IMR-90 (cell line): ENCODE results near the gene AVP. TPM values are rescaled to one million over a fixed set of nuclear protein-coding genes. Genes with fewer than 3 reads are reported as not detected.

ENCODE experiments used
- ATAC-seq: fragments of 200-7000 bp; cut with Tn5 transposase; 2 replicates; pipeline ENCODE4 v1.9.1; 2020; ENCODE audit warnings: low read depth, mild to moderate bottlenecking, moderate library complexity
- BruUV-seq: library from RNA; stranded (reverse); fragments of 400-500 nt; replicated peaks from 2 replicates; lab custom pipeline; 2021; lab: Mats Ljungman, UMichigan
- CTCF ChIA-PET: fragments of 300-600 bp; formaldehyde crosslinking; extraction: SDS; loops from one replicate; lab custom pipeline; 2021; ENCODE audit warnings: antibody characterized with exemption; lab: Yijun Ruan, JAX
- POLR2A ChIA-PET: fragments of 300-600 bp; sonication (Branson Sonifier 250); formaldehyde crosslinking; loops from one replicate; lab custom pipeline; 2022; ENCODE audit warnings: antibody characterized with exemption; ENCODE audit not compliant: unreplicated experiment; lab: Charles Lee
- DNase-seq: peaks from one replicate; pipeline ENCODE4 v3.0.0; 2013
- H2AFZ ChIP-seq: replicated peaks from 2 replicates; pipeline ENCODE3; 2013; ENCODE audit warnings: low read length, mild to moderate bottlenecking; ENCODE audit not compliant: poor library complexity
- H2AK5ac ChIP-seq: 2 replicates; pipeline ENCODE4 v1.6.1; 2013; ENCODE audit warnings: low read depth, low read length, inconsistent platforms
- H2AK9ac ChIP-seq: replicated peaks from 2 replicates; pipeline ENCODE3; 2013; ENCODE audit warnings: mild to moderate bottlenecking, low read depth, low read length, moderate library complexity; ENCODE audit not compliant: poor library complexity
- H2BK120ac ChIP-seq: 2 replicates; pipeline ENCODE4 v1.6.1; 2013; ENCODE audit warnings: low read depth, low read length, inconsistent platforms
- H2BK15ac ChIP-seq: 3 replicates; pipeline ENCODE4 v1.6.1; 2013; ENCODE audit warnings: low read depth, low read length, inconsistent platforms
- H2BK20ac ChIP-seq: 2 replicates; pipeline ENCODE4 v1.6.1; 2013; ENCODE audit warnings: low read depth, mild to moderate bottlenecking, inconsistent platforms, low read length, moderate library complexity
- H2BK5ac ChIP-seq: 2 replicates; pipeline ENCODE4 v1.6.1; 2013; ENCODE audit warnings: mild to moderate bottlenecking, low read depth, low read length, inconsistent platforms; ENCODE audit not compliant: poor library complexity, severe bottlenecking
- H3K14ac ChIP-seq: replicated peaks from 2 replicates; pipeline ENCODE4 v1.6.1; 2013; ENCODE audit warnings: low read depth, low read length, inconsistent platforms
- H3K18ac ChIP-seq: 2 replicates; pipeline ENCODE4 v1.6.1; 2013; ENCODE audit warnings: low read depth, low read length, control low read depth
- H3K23ac ChIP-seq: 2 replicates; pipeline ENCODE4 v1.6.1; 2013; ENCODE audit warnings: low read depth, low read length, inconsistent platforms
- H3K27ac ChIP-seq: 2 replicates; pipeline ENCODE4 v1.5.1; 2013; ENCODE audit warnings: mild to moderate bottlenecking, control low read depth, low read length; ENCODE audit not compliant: insufficient read depth
- H3K27me3 ChIP-seq: 2 replicates; pipeline ENCODE4 v1.6.1; 2013; ENCODE audit warnings: low read length; ENCODE audit not compliant: control insufficient read depth, insufficient read depth
- H3K36me3 ChIP-seq: 2 replicates; pipeline ENCODE4 v1.6.1; 2013; ENCODE audit warnings: low read length, mixed read lengths; ENCODE audit not compliant: control insufficient read depth, insufficient read depth
- H3K4ac ChIP-seq: 2 replicates; pipeline ENCODE4 v1.6.1; 2013; ENCODE audit warnings: low read depth, low read length, inconsistent platforms
- H3K4me1 ChIP-seq: 2 replicates; pipeline ENCODE4 v1.6.1; 2013; ENCODE audit warnings: low read length, mixed read lengths; ENCODE audit not compliant: control insufficient read depth, insufficient read depth
- H3K4me2 ChIP-seq: 2 replicates; pipeline ENCODE4 v1.6.1; 2013; ENCODE audit warnings: low read depth, mild to moderate bottlenecking, control low read depth, low read length, moderate library complexity
- H3K4me3 ChIP-seq: 2 replicates; pipeline ENCODE4 v1.5.1; 2013; ENCODE audit warnings: low read depth, mild to moderate bottlenecking, control low read depth, low read length, moderate library complexity; ENCODE audit not compliant: insufficient read depth
- H3K56ac ChIP-seq: 2 replicates; pipeline ENCODE4 v1.6.1; 2013; ENCODE audit warnings: low read length, inconsistent platforms; ENCODE audit not compliant: insufficient read depth; ENCODE audit errors: extremely low read depth
- H3K79me1 ChIP-seq, 2 experiments: 2 replicates each; pipeline ENCODE4 v1.6.1; 2013; ENCODE audit warnings: low read length in 2 of 2, inconsistent platforms in 1 of 2, low read depth in 1 of 2
- H3K9ac ChIP-seq: 2 replicates; pipeline ENCODE4 v1.6.1; 2013; ENCODE audit warnings: low read depth, low read length, control low read depth
- H3K9me1 ChIP-seq: 2 replicates; pipeline ENCODE4 v1.6.1; 2013; ENCODE audit warnings: low read length, inconsistent platforms; ENCODE audit not compliant: insufficient read depth
- H3K9me3 ChIP-seq: 2 replicates; pipeline ENCODE4 v1.6.1; 2013; ENCODE audit warnings: low read length; ENCODE audit not compliant: control insufficient read depth, insufficient read depth
- H4K20me1 ChIP-seq: 2 replicates; pipeline ENCODE4 v1.6.1; 2013; ENCODE audit warnings: low read length, inconsistent platforms; ENCODE audit not compliant: insufficient read depth
- H4K5ac ChIP-seq: 2 replicates; pipeline ENCODE4 v1.6.1; 2013; ENCODE audit warnings: mild to moderate bottlenecking, low read depth, low read length, control low read depth
- H4K8ac ChIP-seq, 2 experiments: 2 replicates each; pipeline ENCODE4 v1.6.1; 2013; ENCODE audit warnings: low read depth in 2 of 2, low read length in 2 of 2, control low read depth in 1 of 2, inconsistent platforms in 1 of 2
- H4K91ac ChIP-seq: 2 replicates; pipeline ENCODE4 v1.6.1; 2013; ENCODE audit warnings: low read depth, low read length, inconsistent platforms; ENCODE audit not compliant: insufficient read depth
- CEBPB ChIP-seq: IDR thresholded peaks from 2 replicates; pipeline ENCODE4 v1.6.1; 2012; ENCODE audit warnings: low read depth, low read length, improper control_type of control experiment
- MAZ ChIP-seq: IDR thresholded peaks from 2 replicates; pipeline ENCODE4 v1.6.1; 2012; ENCODE audit warnings: low read depth, mild to moderate bottlenecking, low read length, improper control_type of control experiment, moderate library complexity, borderline replicate concordance
- RAD21 ChIP-seq: IDR thresholded peaks from 2 replicates; pipeline ENCODE4 v1.6.1; 2012; ENCODE audit warnings: low read length, improper control_type of control experiment
- WGBS, 2 experiments: methylation state at CpG; one replicate each; pipeline versions ENCODE4 v1.1.5 to v1.1.7; 2013; ENCODE audit warnings: missing lambda C conversion rate in 2 of 2; ENCODE audit not compliant: insufficient read length in 1 of 2; ENCODE audit errors: extremely low coverage in 2 of 2; 5-methylcytosine and 5-hydroxymethylcytosine counted together
- dilution Hi-C: fragments of 300-500 bp; cut with HindIII; formaldehyde crosslinking; loops from one replicate; pipeline ENCODE4 v1.14.3; 2018; ENCODE audit warnings: low sequenced_read_pairs; ENCODE audit not compliant: unreplicated experiment
- in situ Hi-C: fragments of 300-500 bp; cut with MboI; formaldehyde crosslinking; loops from 3 replicates; pipeline ENCODE4 v1.14.3; 2019; ENCODE audit warnings: low sequenced_read_pairs, inconsistent platforms, mixed read lengths
- intact Hi-C: fragments of 100-400 bp; cut with micrococcal nuclease; formaldehyde crosslinking; loops from 2 replicates; pipeline ENCODE4 v1.10.0; 2022
- polyA plus RNA-seq, 3 experiments: library from polyadenylated mRNA; depleted of rRNA; stranded (reverse); fragments of >200 nt; gene quantifications; 2 replicates each; pipeline ENCODE4 v1.2.3, GENCODE V29; 2012; ENCODE audit warnings: low replicate concordance in 1 of 3
- total RNA-seq: library from RNA; depleted of rRNA; stranded (reverse); fragments of >200 nt; gene quantifications from 2 replicates; pipeline ENCODE4 v1.2.3, GENCODE V29; 2012
- TF ChIP-seq, protein P1 (sequence below): fragments of 150-350 bp; IDR thresholded peaks from 2 replicates; pipeline ENCODE4 v1.6.1; 2017; ENCODE audit warnings: mild to moderate bottlenecking, antibody characterized with exemption, low read length, low read depth

Gene AVP
- total and polyA plus RNA-seq, 2 of the 4 experiments (the other 2 are of a cell fraction) = not detected

DNA sequence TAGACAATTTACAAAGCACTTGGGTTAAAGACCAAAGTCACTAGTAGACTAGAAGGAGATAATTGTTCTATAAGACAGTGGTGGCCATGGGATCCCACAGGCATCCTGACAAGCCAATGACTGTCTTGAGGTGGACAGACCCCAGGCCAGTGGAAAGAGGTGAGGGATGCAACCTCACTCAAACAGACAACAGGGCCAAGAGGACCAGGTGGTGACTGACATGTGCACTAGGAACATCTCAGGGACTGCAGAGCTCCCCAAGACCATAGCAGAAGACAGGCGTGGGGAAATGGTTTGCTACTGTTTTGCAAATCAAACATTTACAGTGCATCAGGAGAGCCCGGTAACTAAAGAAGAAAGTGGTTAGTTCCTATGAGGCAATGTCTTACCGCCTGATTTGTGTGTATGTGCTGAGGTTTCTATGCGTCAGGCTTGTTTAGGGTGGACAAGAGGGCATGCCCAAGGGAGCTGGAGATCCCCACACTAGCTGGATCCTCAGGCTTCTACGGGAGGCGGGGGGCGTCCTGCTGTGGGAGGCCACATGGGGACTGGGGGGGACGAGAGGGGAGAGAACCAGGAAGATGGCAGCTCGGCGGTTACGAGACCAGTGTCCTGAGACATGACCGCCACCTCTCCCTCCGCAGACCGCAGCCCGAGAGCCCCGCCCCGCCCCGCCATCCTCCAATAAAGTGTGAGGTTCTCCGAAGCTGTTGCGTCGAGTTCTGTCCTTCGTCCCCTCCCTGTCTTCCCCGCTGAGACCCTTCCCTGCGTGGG lies 39.3 kb downstream of the AVP start:
- POLR2A ChIA-PET = interaction anchor here (0.7 kb wide), 1 partner anchor 33 kb away, joined by 3 read pairs; no protein-coding TSS in a partner anchor
- dilution Hi-C loops = no loop called here
- peak; percentile 82 for ATAC-seq

More for the DNA sequence above, 39.3 kb downstream of the AVP start:
- H4K91ac ChIP-seq = peak overlapping the region; percentile 91
- H2AK5ac ChIP-seq = peak overlapping the region; percentile 86
- peaks cover 10% of the 10 kb centered on the region for H4K20me1 ChIP-seq
- peak overlapping the region; percentile 90 for H2BK120ac ChIP-seq
- H3K27me3 ChIP-seq = no peaks in the 10 kb centered on the region
- intact Hi-C loops = no loop called here
- H3K79me1 ChIP-seq = peaks cover 10 to 23% of the 10 kb centered on the region in 2 experiments
- CTCF ChIA-PET = interaction anchor here (0.5 kb wide), 1 partner anchor 31 kb away, joined by 3 read pairs; no protein-coding TSS in a partner anchor
- in situ Hi-C loops = no loop called here
- H3K23ac ChIP-seq = peak overlapping the region; percentile 54
- TF ChIP-seq CEBPB (peak; percentile 75), MAZ (no peak), RAD21 (no peak)
- TF ChIP-seq, protein P1, sequence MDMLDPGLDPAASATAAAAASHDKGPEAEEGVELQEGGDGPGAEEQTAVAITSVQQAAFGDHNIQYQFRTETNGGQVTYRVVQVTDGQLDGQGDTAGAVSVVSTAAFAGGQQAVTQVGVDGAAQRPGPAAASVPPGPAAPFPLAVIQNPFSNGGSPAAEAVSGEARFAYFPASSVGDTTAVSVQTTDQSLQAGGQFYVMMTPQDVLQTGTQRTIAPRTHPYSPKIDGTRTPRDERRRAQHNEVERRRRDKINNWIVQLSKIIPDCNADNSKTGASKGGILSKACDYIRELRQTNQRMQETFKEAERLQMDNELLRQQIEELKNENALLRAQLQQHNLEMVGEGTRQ = no peak
- peaks cover 24% of the 10 kb centered on the region for H3K36me3 ChIP-seq
- no peak overlapping the region; the same call in 1 of the 2 replicates for H2BK20ac ChIP-seq
- peak overlapping the region; percentile 97 for H2BK5ac ChIP-seq
- H3K18ac ChIP-seq = peak overlapping the region; percentile 36; the same call in 1 of the 2 replicates
- H4K8ac ChIP-seq = peak overlapping the region; percentile 31 to 91
- peak overlapping the region; percentile 100 for H2AFZ ChIP-seq
- H3K4me2 ChIP-seq = peak overlapping the region; percentile 82
- peak overlapping the region; percentile 91 for H3K14ac ChIP-seq
- H3K56ac ChIP-seq = peak overlapping the region; percentile 65
- no TSS peak for BruUV-seq
- peak overlapping the region; percentile 87 for H4K5ac ChIP-seq
- 12% methylated on average over 6 of the region's 24 CpGs; no CpG with 5 or more reads in 1 of the 2 experiments for WGBS, 2 experiments
- H2BK15ac ChIP-seq = peak overlapping the region; percentile 57; the same call in 1 of the 3 replicates
- H2AK9ac ChIP-seq = peak overlapping the region; percentile 95
- H3K4me3 ChIP-seq = peak overlapping the region; percentile 83
- peaks cover 24% of the 10 kb centered on the region for H3K9me1 ChIP-seq
- no peaks in the 10 kb centered on the region for H3K9me3 ChIP-seq
- H3K27ac ChIP-seq = peak overlapping the region; percentile 94
- H3K4me1 ChIP-seq = peaks cover 13% of the 10 kb centered on the region
- H3K9ac ChIP-seq = peak overlapping the region; percentile 83
- peak overlapping the region; percentile 92 for H3K4ac ChIP-seq
- peak; percentile 86 for DNase-seq
